Epithelial cell of esophagus (primary cell): ENCODE results near the gene TRIM22.

Experiments used
- DNase-seq: peaks from one replicate; pipeline ENCODE4 v3.0.0; 2010; ENCODE audit warnings: low read depth
- H3K4me3 ChIP-seq: 2 replicates; pipeline ENCODE4 v1.5.1; 2011; ENCODE audit warnings: mild to moderate bottlenecking, low read length, control low read depth
- CTCF ChIP-seq: IDR thresholded peaks from 2 replicates; pipeline ENCODE4 v1.5.1; 2011; ENCODE audit warnings: low read depth, mild to moderate bottlenecking, low read length, control low read depth, inconsistent platforms; ENCODE audit not compliant: insufficient read depth; ENCODE audit errors: missing control alignments

The TRIM22 gene

GRCh38 chr11:5749836-5750235 is 60.2 kb downstream of the TRIM22 start:
- TF ChIP-seq CTCF: no peak
- no peak overlapping the region for H3K4me3 ChIP-seq
- no peak for DNase-seq

- H3K4me3 ChIP-seq: no peak within 1 kb of the TSS
- no peak for DNase-seq
- TF ChIP-seq CTCF: no peak
These were observed 64.4 kb downstream of the TRIM22 start, which contains the start of gene OR52N4 for GRCh38 chr11:5753943-5754342. TSS of gene OR52N4 (plus strand) at chr11:5754243. CDS start at chr11:5754741, 498 bp downstream.
